Measurements from ENCODE around the gene CLDN10.

DNA sequence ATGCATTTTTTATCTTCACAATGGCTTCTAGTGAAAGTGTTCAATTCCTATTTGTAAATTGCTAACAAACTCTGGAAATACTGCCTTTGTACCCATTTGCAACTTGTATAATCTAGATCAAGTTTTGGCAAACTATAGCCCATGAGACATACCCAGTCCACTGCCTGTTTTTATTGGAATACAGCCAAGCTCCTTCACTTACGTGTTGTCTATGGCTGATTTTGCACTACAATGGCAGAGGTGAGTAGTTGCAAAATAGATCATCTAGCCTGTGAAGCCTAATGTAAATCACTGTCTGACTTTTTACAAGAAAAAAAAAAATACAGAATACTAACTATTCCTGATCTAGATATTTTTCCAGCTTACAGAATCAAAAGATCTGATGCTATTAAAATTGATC is 54.8 kb downstream of the CLDN10 start:
- TF ChIP-seq, protein P1, sequence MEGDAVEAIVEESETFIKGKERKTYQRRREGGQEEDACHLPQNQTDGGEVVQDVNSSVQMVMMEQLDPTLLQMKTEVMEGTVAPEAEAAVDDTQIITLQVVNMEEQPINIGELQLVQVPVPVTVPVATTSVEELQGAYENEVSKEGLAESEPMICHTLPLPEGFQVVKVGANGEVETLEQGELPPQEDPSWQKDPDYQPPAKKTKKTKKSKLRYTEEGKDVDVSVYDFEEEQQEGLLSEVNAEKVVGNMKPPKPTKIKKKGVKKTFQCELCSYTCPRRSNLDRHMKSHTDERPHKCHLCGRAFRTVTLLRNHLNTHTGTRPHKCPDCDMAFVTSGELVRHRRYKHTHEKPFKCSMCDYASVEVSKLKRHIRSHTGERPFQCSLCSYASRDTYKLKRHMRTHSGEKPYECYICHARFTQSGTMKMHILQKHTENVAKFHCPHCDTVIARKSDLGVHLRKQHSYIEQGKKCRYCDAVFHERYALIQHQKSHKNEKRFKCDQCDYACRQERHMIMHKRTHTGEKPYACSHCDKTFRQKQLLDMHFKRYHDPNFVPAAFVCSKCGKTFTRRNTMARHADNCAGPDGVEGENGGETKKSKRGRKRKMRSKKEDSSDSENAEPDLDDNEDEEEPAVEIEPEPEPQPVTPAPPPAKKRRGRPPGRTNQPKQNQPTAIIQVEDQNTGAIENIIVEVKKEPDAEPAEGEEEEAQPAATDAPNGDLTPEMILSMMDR (IDR thresholded peaks at IDR 0.05): no peak
- no peak for TF ChIP-seq POLR2A (IDR thresholded peaks at IDR 0.05)
